ENCODE data around the gene ALKAL2.
"Not testable (repeated sequence)": the region's sequence is repeated elsewhere in the genome, so short reads cannot be mapped to it uniquely, and the experiment has no call there.

Gene ALKAL2, protein sequence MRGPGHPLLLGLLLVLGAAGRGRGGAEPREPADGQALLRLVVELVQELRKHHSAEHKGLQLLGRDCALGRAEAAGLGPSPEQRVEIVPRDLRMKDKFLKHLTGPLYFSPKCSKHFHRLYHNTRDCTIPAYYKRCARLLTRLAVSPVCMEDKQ

DNA sequence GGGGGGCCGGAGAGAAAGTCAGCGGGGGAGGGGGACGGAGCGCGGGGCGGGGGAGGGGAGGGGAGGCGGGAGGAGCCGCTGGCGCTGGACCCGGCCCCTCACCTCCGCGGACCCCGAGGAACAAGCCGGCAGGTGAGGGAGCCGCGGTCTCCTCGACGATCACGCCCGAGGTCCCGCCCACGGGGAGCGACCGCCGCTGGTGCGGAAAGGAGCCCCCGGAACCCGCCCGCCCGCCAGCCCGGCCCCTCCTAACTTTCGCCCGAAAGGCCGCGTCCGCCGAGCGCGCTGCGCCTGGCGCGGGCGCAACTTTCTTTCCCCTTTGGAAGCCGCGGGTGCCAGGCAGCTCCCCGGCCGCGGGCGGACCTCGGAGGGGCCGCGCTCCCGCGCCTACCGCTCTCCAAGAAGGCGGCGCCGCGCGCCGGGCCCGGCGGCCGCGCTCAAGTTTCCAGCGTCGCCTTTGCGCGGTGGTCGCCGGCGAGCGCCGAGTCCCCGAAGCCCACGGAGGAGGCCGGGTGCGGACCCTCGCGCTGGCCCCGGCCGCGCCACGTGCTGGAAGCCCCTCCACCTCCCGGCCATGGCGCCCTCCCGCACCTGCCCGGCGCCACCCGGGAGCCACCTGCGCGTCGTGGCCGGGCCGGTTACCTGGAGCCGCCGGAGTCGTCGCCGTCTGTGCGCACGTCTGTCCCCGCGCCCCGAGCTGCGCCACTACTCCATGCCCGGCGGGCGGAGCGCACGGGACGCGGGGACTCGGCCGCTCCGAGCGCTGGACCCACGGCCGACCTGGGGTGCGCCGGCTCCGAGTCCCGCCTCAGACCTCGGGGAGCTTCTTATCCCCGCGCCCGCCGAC lies at the start of gene ALKAL2:
Gene ALKAL2 (minus strand): TSS at position 181 of the 847 bp plus-strand sequence. CDS start 256 bp downstream, outside the sequence.
- CTCF ChIA-PET, result interaction anchor here (0.8 to 9.3 kb wide), 4 partner anchors 9 to 350 kb away, joined by 3 to 99 read pairs (median 9); no protein-coding TSS in a partner anchor
- H3K4me3 ChIP-seq (ENCODE audit: low read depth, low read length), result peak within 1 kb of the TSS; percentile 25
- DNase-seq (ENCODE audit: low read depth, low spot score), result no peak
- POLR2A ChIA-PET, result no interaction called here
- no peak for TF ChIP-seq CTCF (IDR thresholded peaks at IDR 0.05; ENCODE audit: insufficient read depth, low read length, missing control alignments)

DNA sequence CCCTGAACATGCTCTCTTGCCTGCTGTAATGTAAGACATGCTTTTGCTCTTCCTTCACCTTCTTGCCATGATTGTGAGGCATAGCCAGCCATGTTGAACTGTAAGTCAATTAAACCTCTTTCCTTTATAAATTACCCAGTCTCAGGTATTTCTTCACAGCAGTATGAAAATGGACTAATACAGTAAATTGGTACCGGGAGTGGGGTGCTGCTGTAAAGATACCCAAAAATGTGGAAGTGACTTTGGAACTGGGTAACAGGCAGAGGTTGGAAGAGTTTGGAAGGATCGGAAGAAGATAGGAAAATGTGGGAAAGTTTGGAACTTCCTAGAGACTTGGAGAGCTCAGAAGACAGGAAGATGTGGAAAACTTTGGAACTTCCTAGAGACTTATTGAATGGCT lies 49.1 kb upstream of the ALKAL2 start:
- CTCF ChIA-PET; POLR2A ChIA-PET; DNase-seq (ENCODE audit: low read depth, low spot score); H3K4me3 ChIP-seq (ENCODE audit: low read depth, low read length): not testable (repeated sequence)

DNA sequence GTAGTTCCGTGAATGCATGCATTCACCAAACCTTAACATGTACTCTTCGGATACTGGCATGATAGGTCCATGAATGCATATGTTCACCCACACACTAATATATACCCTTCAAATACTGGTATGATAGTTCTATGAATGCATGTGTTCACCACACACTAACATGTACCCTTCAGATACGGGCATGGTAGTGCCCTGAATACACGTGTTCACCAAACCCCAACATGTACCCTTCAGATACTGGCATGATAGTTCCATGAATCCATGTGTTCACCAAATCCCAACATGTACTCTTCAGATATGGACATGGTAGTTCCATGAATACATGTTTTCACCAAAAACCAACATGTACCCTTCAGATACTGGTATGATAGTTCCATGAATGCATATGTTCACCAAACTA lies 48.5 kb upstream of the ALKAL2 start:
- no peak for DNase-seq (ENCODE audit: low read depth, low spot score)
- no peak for TF ChIP-seq CTCF (IDR thresholded peaks at IDR 0.05; ENCODE audit: insufficient read depth, low read length, missing control alignments)
- no peak overlapping the region for H3K4me3 ChIP-seq (ENCODE audit: low read depth, low read length)
- ChIA-PET POLR2A (no interaction called here), CTCF (no interaction called here)

DNA sequence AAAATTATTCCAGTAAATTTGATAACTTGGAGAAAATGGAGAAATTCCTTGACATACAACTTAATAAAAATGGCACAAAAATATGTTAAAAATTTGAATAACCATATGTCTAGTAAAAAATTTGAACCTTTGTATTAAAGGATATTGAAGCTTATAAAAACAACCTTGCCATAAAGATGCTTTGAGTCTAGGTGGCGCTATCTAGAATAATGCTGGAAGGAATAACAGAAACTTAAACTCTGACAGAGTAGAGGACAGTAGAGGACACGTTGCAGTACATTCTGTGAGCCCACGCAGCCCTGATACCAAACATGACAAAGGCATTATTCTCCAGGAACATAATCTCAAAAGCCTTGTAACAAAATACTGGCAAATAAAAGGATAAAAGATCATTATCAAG lies 44.7 kb upstream of the ALKAL2 start:
- no peak overlapping the region for H3K4me3 ChIP-seq (ENCODE audit: low read depth, low read length)
- ChIA-PET POLR2A (no interaction called here), CTCF (no interaction called here)
- DNase-seq (ENCODE audit: low read depth, low spot score), result no peak
- TF ChIP-seq CTCF (IDR thresholded peaks at IDR 0.05; ENCODE audit: insufficient read depth, low read length, missing control alignments), result no peak

DNA sequence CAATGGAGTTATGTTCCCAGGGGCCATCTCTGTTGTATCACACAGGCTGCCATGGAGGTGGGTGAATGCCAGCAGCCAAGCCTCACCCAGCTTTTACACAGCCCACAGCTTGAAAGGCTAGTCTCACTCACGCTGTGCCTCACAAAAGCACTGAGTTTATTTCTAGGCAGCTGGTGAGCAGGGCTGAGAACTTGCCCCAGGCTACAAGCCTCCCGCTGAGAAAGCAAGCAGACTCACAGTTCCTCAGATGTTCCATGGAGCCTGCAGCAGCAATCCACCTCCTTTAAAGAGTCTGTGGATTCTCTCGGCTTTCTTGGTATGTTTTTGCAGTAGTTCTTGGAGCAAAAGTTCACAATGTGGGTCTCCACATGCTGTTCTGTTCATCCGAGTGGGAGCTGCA lies 40.9 kb upstream of the ALKAL2 start:
- CTCF ChIA-PET, result no interaction called here
- TF ChIP-seq CTCF (IDR thresholded peaks at IDR 0.05; ENCODE audit: insufficient read depth, low read length, missing control alignments), result no peak
- no peak overlapping the region for H3K4me3 ChIP-seq (ENCODE audit: low read depth, low read length)
- no peak for DNase-seq (ENCODE audit: low read depth, low spot score)
- POLR2A ChIA-PET, result no interaction called here

DNA sequence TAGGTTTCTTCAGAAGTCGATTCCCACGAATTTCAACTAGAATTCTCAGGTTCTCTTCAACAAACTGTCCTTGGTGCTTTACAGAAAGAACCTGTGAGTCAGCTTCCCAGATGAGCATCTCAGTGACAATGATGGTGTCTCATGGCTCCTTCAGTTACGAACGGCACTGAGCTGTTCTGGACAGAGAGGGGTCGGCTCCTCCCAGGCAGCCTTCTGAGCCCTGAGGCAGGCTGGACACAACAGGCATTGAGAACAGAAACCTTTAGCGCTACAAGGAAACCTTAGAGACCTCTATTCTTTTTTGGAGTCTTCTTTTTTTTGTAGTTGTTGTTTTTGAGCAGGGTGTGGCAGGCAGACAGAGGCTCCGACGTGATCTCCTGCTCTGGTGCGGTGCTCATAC lies 35.1 kb upstream of the ALKAL2 start:
- no peak for TF ChIP-seq CTCF (IDR thresholded peaks at IDR 0.05; ENCODE audit: insufficient read depth, low read length, missing control alignments)
- ChIA-PET POLR2A (no interaction called here), CTCF (no interaction called here)
- no peak overlapping the region for H3K4me3 ChIP-seq (ENCODE audit: low read depth, low read length)
- no peak for DNase-seq (ENCODE audit: low read depth, low spot score)

DNA sequence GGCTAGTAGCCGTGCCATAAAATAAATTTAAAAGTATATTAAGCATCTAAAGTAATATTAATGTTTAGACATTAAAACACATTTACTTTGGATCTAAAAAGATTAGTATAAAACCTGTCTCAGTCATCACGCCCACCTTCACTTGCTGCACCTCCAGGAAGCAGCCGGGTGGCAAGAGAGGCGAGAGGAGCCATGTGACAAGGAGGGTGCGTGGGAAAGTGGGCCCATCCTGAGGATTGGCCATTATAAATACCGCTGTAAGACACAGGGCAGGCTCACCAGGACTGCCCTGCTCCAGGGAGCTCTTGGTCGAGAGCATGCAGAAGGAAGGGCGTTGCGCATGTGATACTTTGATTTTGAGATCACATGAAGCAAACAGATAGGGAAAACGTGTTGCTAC lies 34.4 kb upstream of the ALKAL2 start:
- ChIA-PET POLR2A (no interaction called here), CTCF (no interaction called here)
- no peak for DNase-seq (ENCODE audit: low read depth, low spot score)
- no peak overlapping the region for H3K4me3 ChIP-seq (ENCODE audit: low read depth, low read length)
- TF ChIP-seq CTCF (IDR thresholded peaks at IDR 0.05; ENCODE audit: insufficient read depth, low read length, missing control alignments), result no peak
